GM18508 (cell line): ENCODE results near the gene NBPF15.
"Not testable (repeated sequence)": the region's sequence is repeated elsewhere in the genome, so short reads cannot be mapped to it uniquely, and the experiment has no call there.

Source experiments
- ATAC-seq: cut with Tn5 transposase; IDR thresholded peaks from one replicate; pipeline ENCODE4 v1.9.1; 2021; ENCODE audit warnings: moderate number of reproducible peaks; ENCODE audit not compliant: insufficient read depth, unreplicated experiment

The NBPF15 gene

DNA sequence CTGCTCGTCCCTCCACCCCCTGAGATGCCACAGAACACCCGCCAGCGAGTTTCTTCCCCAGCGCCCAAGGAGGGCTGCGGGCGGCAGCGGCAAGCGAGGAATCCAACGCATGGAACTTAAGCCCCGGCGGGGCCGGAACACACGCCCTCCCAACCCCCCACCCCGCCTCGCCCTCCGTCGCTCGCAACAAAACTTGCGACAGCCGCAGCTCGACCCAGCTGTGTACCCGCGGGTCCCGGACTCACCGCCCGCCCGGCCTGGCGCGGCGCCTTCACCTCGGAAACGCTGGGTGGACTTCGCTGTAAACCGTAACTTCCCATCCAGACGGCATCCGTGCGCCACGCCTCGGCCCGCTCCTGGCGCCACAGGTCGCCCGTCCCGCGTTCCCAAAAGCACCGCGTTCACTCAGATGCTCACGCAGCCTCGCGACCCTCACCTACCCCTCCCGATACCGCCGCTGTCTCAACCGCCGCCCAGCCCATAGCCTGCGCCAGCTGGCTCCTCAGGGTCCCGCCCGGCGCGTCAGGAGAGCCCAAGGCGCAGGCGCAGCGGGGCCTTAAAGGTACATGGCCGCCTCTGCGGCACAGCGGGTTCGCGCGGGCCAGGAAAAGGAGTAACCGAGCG lies at the start of gene NBPF15:
TSS of gene NBPF15 (minus strand) at position 534 of the 624 bp plus-strand sequence. CDS start 21,666 bp downstream, outside the sequence.
- ATAC-seq, result peak; percentile 85

- ATAC-seq, result not testable (repeated sequence)
Measured at GRCh38 chr1:144496429-144496828, 35.0 kb upstream of the NBPF15 start.

GRCh38 chr1:144494130-144494529 lies 32.7 kb upstream of the NBPF15 start:
- ATAC-seq, result not testable (repeated sequence)

- ATAC-seq, result not testable (repeated sequence)
Measured at GRCh38 chr1:144490394-144490793, 28.9 kb upstream of the NBPF15 start.

DNA sequence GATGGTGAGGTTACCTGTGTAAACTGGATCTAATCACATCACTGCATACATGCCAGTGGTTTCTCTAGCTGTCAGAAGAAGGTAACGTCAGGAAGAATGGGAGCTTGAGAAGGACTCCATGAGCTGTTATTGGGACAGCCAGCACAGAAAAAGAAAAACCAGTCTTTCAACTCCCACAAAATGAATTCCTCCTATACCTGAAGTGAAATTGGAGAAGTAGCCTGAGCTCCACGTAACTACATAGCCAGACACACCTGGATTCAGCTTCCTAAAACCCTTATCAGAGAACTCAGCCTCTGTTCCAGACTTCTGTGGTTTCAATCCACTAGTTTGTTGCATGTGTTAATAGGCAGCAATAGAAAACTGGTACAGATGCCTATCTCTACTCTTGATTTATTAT lies 25.5 kb upstream of the NBPF15 start:
- ATAC-seq, result not testable (repeated sequence)

- not testable (repeated sequence) for ATAC-seq
Measured at GRCh38 chr1:144485048-144485993, 23.9 kb upstream of the NBPF15 start.

- not testable (repeated sequence) for ATAC-seq
Measured at GRCh38 chr1:144473897-144474296, 12.4 kb upstream of the NBPF15 start.

DNA sequence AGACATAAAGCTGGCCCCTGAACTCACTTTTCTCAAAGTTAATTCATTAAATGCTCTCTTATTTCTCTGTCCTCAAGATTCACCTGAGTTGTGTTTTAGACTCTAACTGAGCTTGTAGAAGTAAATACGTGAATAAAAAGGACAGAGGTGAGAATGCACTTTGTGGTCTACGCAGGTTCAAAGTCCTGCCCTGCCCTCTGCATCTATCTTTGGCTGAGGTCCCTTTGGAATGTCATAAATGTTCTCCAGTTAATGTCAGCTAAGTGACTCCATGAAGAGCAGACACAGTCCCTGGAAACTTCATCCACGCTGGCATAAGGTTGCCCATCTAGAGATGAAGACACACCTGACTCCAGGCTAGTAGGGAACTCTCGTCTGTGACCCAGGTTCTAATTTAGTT lies 10.0 kb upstream of the NBPF15 start:
- not testable (repeated sequence) for ATAC-seq

DNA sequence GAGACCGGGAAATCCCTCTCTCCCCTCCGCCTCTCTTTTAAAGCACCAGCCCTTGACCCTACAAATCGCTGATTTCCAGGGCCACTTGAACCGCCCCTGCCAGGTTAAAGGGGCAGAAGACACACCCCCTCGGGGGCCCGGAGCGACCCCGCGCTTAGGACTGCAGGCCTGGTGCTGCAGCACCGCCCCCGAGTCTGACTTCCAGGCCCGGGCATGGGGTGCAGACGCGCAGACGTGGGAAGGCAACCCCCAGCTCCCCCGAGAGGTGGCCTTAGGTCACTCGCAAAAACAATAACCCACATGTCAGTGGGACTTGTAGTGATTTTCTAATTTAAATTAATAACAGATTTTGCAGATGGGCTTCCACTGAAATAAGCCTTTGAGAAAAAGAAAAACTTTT lies 309 bp upstream of the NBPF15 start:
- not testable (repeated sequence) for ATAC-seq

DNA sequence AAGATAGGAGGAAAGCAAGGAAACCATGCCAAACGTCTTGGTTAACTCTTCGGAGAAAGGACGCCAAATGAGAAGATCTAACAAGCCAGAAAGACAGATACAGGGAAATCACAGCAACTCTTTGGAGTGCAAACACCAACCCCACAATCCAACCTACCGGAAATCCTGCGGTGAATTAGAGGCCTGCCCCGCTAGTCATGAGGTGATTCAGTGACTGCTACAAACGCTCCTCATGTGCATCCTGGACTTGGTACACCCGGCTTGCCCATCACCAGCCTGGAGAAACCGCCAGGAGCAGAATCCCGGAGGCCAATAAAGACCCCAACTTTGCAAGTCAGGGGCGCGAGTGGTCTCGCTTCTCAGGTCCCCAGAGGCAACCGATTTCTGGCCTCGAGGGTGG lies 783 bp downstream of the NBPF15 start:
- ATAC-seq, result not testable (repeated sequence)

DNA sequence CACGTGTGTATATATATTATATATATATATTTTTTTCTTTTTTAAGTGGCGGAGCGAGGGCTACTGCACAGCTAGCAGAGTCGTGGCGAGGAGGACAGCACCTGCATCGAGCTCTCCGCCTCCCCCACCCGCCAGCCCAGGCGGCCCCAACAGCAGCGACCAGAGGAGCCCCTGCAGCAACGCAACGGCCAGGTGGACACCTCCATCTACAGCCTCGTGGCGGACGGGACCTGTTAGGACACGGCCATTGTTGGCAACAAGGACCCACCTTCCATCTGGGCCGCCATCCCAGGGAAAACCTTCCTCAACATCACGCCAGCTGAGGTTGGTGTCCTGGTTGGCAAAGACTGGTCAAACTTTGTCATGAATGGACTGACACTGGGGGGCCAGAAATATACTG lies 19.1 kb downstream of the NBPF15 start:
- not testable (repeated sequence) for ATAC-seq

DNA sequence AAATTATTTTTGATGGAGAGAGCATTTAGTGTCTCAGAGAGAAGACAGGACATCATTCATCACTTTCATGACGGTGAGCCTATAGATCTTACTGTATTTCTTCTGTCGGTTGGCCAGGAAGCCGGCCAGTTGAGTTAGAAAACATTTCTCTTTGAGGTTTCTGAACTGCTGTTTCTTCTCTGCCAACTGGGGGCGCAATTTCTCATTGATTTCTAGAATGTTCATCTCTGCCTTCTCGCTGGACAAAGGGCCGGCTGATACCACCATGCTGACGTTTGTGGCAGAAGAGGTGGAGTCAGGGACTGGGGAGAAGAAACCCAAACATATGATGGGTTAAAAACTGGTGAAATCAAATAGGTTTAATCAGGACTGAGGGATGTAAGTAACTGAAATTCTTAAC lies 21.7 kb downstream of the NBPF15 start:
- ATAC-seq, result not testable (repeated sequence)

- not testable (repeated sequence) for ATAC-seq
Measured at GRCh38 chr1:144418891-144419694, 42.4 kb downstream of the NBPF15 start.

- ATAC-seq, result not testable (repeated sequence)
Measured at GRCh38 chr1:144413404-144414118, 47.9 kb downstream of the NBPF15 start.

DNA sequence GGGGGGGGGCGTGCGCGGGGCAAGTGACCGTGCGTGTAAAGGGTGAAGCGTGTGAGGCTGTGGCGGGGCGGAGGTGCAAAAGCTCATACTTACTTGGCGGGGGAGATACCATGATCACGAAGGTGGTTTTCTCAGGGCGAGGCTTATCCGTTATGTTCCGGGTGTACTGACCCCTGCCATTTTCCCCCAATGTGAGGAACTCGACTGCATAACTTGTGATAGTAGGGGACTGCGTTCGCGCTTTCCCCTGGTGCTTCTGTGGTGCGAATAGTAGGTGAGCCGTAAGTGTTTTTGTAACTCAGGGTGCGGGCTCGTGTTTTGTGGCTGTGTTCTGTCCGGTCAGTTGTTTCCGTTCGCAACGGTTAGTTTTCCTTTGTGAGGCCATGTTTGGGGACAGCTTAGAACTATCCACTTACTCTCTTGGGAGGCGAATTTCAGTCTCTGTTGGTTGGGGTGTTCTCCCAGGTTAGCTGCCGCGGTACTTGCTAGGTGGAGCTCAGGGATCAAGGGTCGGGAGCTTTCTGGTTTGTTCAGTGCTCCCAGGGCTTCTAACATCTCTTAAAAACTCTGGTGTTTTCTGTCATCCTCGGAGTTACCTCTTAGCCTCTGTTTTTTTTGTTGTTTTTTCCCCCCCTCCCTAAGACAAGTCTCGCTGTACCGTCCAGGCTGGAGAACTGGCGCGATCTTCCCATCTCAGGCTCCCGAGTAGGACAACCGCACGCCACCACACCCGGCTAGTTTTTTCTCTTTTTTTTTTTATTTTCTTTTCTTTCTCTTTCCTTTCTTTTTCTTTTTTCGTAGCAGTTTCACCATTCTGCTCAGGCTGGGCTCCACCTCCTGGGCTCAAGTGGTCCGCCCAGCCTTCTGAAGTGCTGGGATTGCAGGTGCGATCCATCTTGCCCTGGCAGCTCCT lies 48.7 kb downstream of the NBPF15 start:
- peak; percentile 89 for ATAC-seq

DNA sequence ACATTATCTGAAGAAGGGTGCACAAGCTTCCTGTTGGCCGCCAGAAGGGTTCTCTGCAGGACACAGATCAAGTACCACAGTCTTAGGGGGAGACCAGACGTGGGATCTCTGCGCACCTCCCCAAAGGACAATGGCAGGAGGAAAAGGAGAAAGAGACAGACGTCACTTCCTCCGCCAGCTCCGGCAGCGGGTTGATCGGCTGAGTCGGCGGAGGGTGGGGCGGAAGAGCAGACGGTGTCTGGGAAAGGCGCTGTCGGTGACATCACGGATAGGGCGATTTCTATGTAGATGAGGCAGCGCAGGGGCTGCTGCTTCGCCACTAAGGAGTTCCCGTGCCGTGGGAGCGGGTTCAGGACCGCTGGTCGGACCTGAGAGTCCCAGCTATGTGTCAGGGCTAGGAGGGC lies 49.4 kb downstream of the NBPF15 start:
- ATAC-seq, result not testable (repeated sequence)

GRCh38 chr1:144402807-144403206 lies 58.7 kb downstream of the NBPF15 start:
- ATAC-seq, result not testable (repeated sequence)

- not testable (repeated sequence) for ATAC-seq
Measured at GRCh38 chr1:144371651-144372050, 89.8 kb downstream of the NBPF15 start.
